Neuronal stem cell (in vitro differentiated cells): ENCODE measurements around the gene SUN5.

Experiments
- DNase-seq: peaks from one replicate; pipeline ENCODE4 v3.0.0-alpha.2; 2013; ENCODE audit warnings: low spot score
- H2AFZ ChIP-seq: one replicate; pipeline ENCODE4 v1.6.1; 2013; ENCODE audit warnings: mild to moderate bottlenecking, low read length, inconsistent platforms
- H2AK5ac ChIP-seq: 2 replicates; pipeline ENCODE4 v1.6.1; 2013; ENCODE audit warnings: low read depth, mild to moderate bottlenecking, inconsistent platforms, low read length, moderate library complexity, mixed read lengths
- H2BK120ac ChIP-seq: 2 replicates; pipeline ENCODE4 v1.6.1; 2013; ENCODE audit warnings: low read depth, mild to moderate bottlenecking, inconsistent platforms, low read length, moderate library complexity, mixed read lengths
- H2BK12ac ChIP-seq: one replicate; pipeline ENCODE4 v1.6.1; 2013; ENCODE audit warnings: low read length, inconsistent platforms
- H2BK15ac ChIP-seq: 2 replicates; pipeline ENCODE4 v1.6.1; 2013; ENCODE audit warnings: mild to moderate bottlenecking, low read length, inconsistent platforms, mixed read lengths
- H2BK5ac ChIP-seq: one replicate; pipeline ENCODE4 v1.6.1; 2013; ENCODE audit warnings: inconsistent platforms, mild to moderate bottlenecking, low read length, moderate library complexity
- H3K14ac ChIP-seq: one replicate; pipeline ENCODE4 v1.6.1; 2013; ENCODE audit warnings: low read length, inconsistent platforms
- H3K18ac ChIP-seq: 2 replicates; pipeline ENCODE4 v1.6.1; 2013; ENCODE audit warnings: low read length, inconsistent platforms
- H3K23ac ChIP-seq: 2 replicates; pipeline ENCODE4 v1.6.1; 2013; ENCODE audit warnings: low read depth, mild to moderate bottlenecking, mixed read lengths, low read length, inconsistent platforms; ENCODE audit not compliant: poor library complexity
- H3K27ac ChIP-seq: replicated peaks from 3 replicates; pipeline ENCODE4 v1.5.1; 2013; ENCODE audit warnings: low read length, inconsistent platforms
- H3K27me3 ChIP-seq, 3 experiments: 2 replicates each; pipeline ENCODE4 v1.6.1; 2013; ENCODE audit warnings: low read length in 3 of 3, mild to moderate bottlenecking in 2 of 3, inconsistent platforms in 1 of 3, low read depth in 1 of 3, mixed read lengths in 1 of 3, moderate library complexity in 1 of 3; ENCODE audit not compliant: control insufficient read depth in 3 of 3, insufficient read depth in 3 of 3
- H3K36me3 ChIP-seq, 2 donors: replicated peaks in 1 of 2; 2 replicates each; pipeline ENCODE4 v1.6.1; 2013; ENCODE audit warnings: low read length in 2 of 2; ENCODE audit not compliant: control insufficient read depth in 2 of 2, insufficient read depth in 2 of 2
- H3K4ac ChIP-seq: 2 replicates; pipeline ENCODE4 v1.6.1; 2013; ENCODE audit warnings: inconsistent platforms, mild to moderate bottlenecking, low read length, moderate library complexity
- H3K4me1 ChIP-seq, 2 donors: 1 replicate in 1 of 2; 2 replicates in 1 of 2; pipeline ENCODE4 v1.6.1; 2013; ENCODE audit warnings: low read length in 2 of 2, low read depth in 1 of 2; ENCODE audit not compliant: control insufficient read depth in 2 of 2, insufficient read depth in 1 of 2
- H3K4me2 ChIP-seq: one replicate; pipeline ENCODE4 v1.6.1; 2013; ENCODE audit warnings: mild to moderate bottlenecking, low read length, inconsistent platforms; ENCODE audit not compliant: insufficient read depth, poor library complexity, severe bottlenecking
- H3K4me3 ChIP-seq, 2 donors: 2 replicates each; pipeline ENCODE4 v1.5.1; 2013; ENCODE audit warnings: low read length in 2 of 2, mild to moderate bottlenecking in 2 of 2, inconsistent platforms in 1 of 2, moderate library complexity in 1 of 2
- H3K79me1 ChIP-seq: one replicate; pipeline ENCODE4 v1.6.1; 2013; ENCODE audit warnings: low read depth, mild to moderate bottlenecking, inconsistent platforms, low read length, moderate library complexity
- H3K9ac ChIP-seq: one replicate; pipeline ENCODE4 v1.6.1; 2013; ENCODE audit warnings: mild to moderate bottlenecking, low read depth, low read length, inconsistent platforms; ENCODE audit not compliant: poor library complexity
- H3K9me3 ChIP-seq, 2 donors: replicated peaks in 1 of 2; 2 replicates each; pipeline versions ENCODE3 to v1.6.1; 2013; ENCODE audit warnings: low read length in 2 of 2, mild to moderate bottlenecking in 2 of 2, inconsistent platforms in 1 of 2, low read depth in 1 of 2, mixed read lengths in 1 of 2, moderate library complexity in 1 of 2; ENCODE audit not compliant: control insufficient read depth in 2 of 2, insufficient read depth in 1 of 2
- H4K8ac ChIP-seq: one replicate; pipeline ENCODE4 v1.6.1; 2013; ENCODE audit warnings: low read depth, mild to moderate bottlenecking, inconsistent platforms, low read length, moderate library complexity
- H4K91ac ChIP-seq: one replicate; pipeline ENCODE4 v1.6.1; 2013; ENCODE audit warnings: low read length, low read depth, mild to moderate bottlenecking, inconsistent platforms; ENCODE audit not compliant: poor library complexity
- WGBS, 2 donors: extraction: QIAGEN DNeasy Blood & Tissue Kit; methylation state at CpG; one replicate each; pipeline ENCODE4 v1.1.7; 2013; ENCODE audit warnings: missing lambda C conversion rate in 2 of 2, mixed read lengths in 1 of 2; ENCODE audit not compliant: insufficient read length in 2 of 2, insufficient replicate concordance in 1 of 2; ENCODE audit errors: extremely low coverage in 2 of 2; 5-methylcytosine and 5-hydroxymethylcytosine counted together

Gene SUN5

DNA sequence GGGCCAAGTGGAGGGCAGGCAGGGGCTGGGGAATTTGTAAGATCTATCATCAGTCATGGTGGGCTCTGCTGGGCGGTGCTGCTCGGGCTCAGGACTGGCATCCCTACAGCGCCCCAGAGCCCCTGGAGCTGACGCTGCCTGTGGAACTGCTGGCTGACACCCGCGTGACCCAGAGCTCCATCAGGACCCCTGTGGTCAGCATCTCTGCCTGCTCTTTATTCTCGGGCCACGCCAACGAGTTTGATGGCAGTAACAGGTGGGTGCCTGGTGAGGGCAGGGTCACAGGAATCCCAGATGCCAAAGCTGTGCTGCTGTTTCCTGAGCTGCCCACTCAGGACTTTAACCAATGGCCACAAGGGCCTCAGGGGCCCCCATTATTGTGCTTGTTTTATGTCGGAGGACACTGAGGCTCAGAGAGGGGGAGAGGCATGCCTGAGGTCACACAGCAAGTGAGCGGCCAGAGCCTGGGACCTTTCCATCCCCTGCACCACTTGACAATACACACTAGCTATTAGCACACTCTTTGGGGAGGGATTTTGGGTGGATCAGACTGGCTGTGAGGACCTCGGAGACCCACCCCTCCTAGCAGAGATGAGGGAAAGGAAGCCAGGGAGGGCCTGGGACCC, 9.6 kb upstream of the SUN5 start:
- Histone ChIP-seq H3K9ac (no peak overlapping the region), H3K27me3 (peaks cover 0 to 39% (median 0%) of the 10 kb centered on the region in 3 experiments)
- DNase-seq = no peak

DNA sequence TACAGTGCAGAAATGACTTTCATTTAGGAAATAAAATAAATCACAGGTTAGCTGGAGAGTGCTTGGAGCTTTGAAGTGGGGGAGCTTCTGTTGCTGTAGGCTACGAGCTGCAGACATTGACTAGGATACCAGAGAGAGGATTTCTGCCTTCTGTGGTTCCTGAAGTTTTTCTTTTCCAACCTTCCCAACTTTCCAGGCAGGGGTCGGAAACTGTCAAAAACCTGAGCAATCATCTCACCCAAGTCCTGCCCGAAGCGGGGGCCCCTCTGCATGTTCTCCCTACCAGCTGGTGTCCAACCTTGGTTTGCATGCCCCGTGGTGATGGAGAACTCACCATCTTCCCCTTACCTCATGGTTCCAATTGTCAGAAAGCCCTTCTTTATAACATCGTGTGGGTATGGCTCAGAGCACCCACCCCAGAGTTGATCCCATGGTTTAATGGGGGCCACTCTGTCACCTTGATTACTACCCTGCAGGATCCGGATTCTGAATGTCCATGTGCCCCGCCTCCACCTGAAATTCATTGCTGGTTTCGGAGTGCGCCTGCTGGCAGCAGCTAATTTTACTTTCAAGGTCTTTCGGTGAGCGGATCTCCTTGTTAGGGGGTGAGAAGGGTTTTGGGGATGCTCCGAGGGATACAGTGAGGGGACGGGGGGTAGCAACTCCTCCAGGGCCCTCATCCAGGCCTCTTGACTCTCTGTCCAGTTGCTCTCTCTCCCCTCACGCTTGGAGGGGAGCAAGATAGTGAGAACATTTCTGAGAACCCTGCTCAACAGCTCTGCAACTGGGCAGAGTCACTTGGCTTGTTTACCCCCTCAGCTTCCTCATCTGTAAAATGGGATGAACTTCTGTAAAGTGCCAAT, 8.3 kb upstream of the SUN5 start:
- no peak for DNase-seq
- Histone ChIP-seq H3K23ac (no peak overlapping the region), H3K18ac (peak overlapping the region; percentile 41), H3K4me1 (peaks cover 11 to 12% of the 10 kb centered on the region in 2 donors), H4K91ac (no peak overlapping the region), H3K4me2 (no peak overlapping the region), H3K9me3 (no peaks in the 10 kb centered on the region), H3K4ac (no peak overlapping the region), H2BK5ac (no peak overlapping the region), H3K79me1 (peaks cover 2% of the 10 kb centered on the region), H2AFZ (no peak overlapping the region), H3K4me3 (no peak overlapping the region), H2BK12ac (no peak overlapping the region), H2BK120ac (no peak overlapping the region), H3K14ac (peak overlapping the region; percentile 41), H3K36me3 (no peaks in the 10 kb centered on the region), H3K27ac (no peak overlapping the region), H3K9ac (no peak overlapping the region), H2AK5ac (peak overlapping the region; percentile 14), H4K8ac (no peak overlapping the region), H2BK15ac (no peak overlapping the region), H3K27me3 (peaks cover 0 to 30% (median 0%) of the 10 kb centered on the region in 3 experiments)
- no CpG with 5 or more reads among the region's 15 CpGs for WGBS, 2 donors

More for the DNA sequence above, 9.6 kb upstream of the SUN5 start:
- peaks cover 2% of the 10 kb centered on the region for H3K79me1 ChIP-seq
- no peak overlapping the region for H2BK12ac ChIP-seq
- WGBS, 2 donors = no CpG with 5 or more reads among the region's 12 CpGs
- H3K4me2 ChIP-seq = no peak overlapping the region
- H3K27ac ChIP-seq = no peak overlapping the region
- H4K8ac ChIP-seq = no peak overlapping the region
- no peak overlapping the region for H4K91ac ChIP-seq
- H2AK5ac ChIP-seq = no peak overlapping the region
- peaks cover 11 to 12% of the 10 kb centered on the region in 2 donors for H3K4me1 ChIP-seq
- H2BK5ac ChIP-seq = no peak overlapping the region
- no peak overlapping the region for H2AFZ ChIP-seq
- H3K18ac ChIP-seq = peak overlapping the region; percentile 9
- H3K36me3 ChIP-seq = no peaks in the 10 kb centered on the region
- H2BK120ac ChIP-seq = no peak overlapping the region
- H2BK15ac ChIP-seq = peak overlapping the region; percentile 4
- no peak overlapping the region for H3K4me3 ChIP-seq
- H3K14ac ChIP-seq = no peak overlapping the region
- no peak overlapping the region for H3K23ac ChIP-seq
- H3K9me3 ChIP-seq = no peaks in the 10 kb centered on the region
- no peak overlapping the region for H3K4ac ChIP-seq

DNA sequence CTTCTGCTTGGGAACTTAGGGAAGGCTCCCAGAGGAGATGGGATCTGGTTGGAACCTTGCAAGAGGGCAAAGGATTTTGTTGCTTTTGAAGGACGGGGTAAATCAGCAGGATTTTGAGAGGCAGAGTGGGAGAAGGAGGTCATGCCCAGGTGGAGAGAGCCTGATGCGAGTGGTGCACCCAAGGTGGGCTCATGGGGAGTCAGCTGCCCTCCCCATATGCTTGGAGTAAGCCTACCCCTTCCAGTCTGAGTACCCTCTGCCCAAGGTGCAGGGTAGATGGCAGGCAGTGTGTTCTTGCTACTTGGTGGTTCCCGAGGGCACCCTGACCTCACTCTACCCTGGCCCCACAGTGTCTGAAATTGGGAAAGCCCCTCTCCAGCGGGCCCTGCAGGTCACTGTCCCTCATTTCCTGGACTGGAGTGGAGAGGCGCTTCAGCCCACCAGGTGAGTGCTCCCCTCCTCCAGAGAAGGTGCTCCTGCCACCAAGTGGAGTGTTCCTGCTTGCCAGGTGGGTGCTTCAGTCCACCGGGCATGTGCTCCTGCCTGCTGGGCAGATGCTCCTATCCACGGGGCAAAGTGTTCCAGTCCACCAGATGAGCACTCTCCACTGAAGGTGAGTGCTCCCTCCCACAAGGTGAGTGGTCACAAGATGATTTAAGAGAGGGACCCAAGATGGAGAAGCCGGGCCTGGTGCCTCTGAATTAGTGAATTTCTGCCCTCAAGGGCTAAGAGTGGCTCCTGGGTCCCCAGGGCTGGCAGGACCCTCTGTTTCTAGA, 6.6 kb upstream of the SUN5 start:
- H3K9ac ChIP-seq = no peak overlapping the region
- H3K4ac ChIP-seq = no peak overlapping the region
- no CpG with 5 or more reads among the region's 8 CpGs for whole genome bisulfite sequencing, 2 donors
- no peak for DNase-seq
- no peak overlapping the region for H2BK12ac ChIP-seq
- H2AFZ ChIP-seq = no peak overlapping the region
- H3K14ac ChIP-seq = no peak overlapping the region
- no peak overlapping the region for H3K23ac ChIP-seq
- no peak overlapping the region for H3K18ac ChIP-seq
- H2BK120ac ChIP-seq = no peak overlapping the region
- H3K9me3 ChIP-seq = no peaks in the 10 kb centered on the region
- no peak overlapping the region for H3K4me2 ChIP-seq
- H4K8ac ChIP-seq = no peak overlapping the region
- H2BK15ac ChIP-seq = no peak overlapping the region
- no peak overlapping the region for H4K91ac ChIP-seq
- peaks cover 0 to 18% (median 0%) of the 10 kb centered on the region in 3 experiments for H3K27me3 ChIP-seq
- no peak overlapping the region for H2BK5ac ChIP-seq
- peak overlapping the region in 1 of 2 donors; percentile 52 for H3K4me3 ChIP-seq
- H3K27ac ChIP-seq = no peak overlapping the region
- no peaks in the 10 kb centered on the region for H3K36me3 ChIP-seq
- H3K4me1 ChIP-seq = peaks cover 11 to 12% of the 10 kb centered on the region in 2 donors
- H3K79me1 ChIP-seq = no peaks in the 10 kb centered on the region
- peak overlapping the region; percentile 3 for H2AK5ac ChIP-seq
